ENCODE data around the gene MRGPRD. TPM values are rescaled to one million over a fixed set of nuclear protein-coding genes. Genes with fewer than 3 reads are reported as not detected.

MRGPRD gene
- total and polyA plus RNA-seq, 10 of the 15 experiments (the other 5 are each of a cell fraction or from before 2014, with no cell fraction given), result not detected

- TF ChIP-seq, protein P1, sequence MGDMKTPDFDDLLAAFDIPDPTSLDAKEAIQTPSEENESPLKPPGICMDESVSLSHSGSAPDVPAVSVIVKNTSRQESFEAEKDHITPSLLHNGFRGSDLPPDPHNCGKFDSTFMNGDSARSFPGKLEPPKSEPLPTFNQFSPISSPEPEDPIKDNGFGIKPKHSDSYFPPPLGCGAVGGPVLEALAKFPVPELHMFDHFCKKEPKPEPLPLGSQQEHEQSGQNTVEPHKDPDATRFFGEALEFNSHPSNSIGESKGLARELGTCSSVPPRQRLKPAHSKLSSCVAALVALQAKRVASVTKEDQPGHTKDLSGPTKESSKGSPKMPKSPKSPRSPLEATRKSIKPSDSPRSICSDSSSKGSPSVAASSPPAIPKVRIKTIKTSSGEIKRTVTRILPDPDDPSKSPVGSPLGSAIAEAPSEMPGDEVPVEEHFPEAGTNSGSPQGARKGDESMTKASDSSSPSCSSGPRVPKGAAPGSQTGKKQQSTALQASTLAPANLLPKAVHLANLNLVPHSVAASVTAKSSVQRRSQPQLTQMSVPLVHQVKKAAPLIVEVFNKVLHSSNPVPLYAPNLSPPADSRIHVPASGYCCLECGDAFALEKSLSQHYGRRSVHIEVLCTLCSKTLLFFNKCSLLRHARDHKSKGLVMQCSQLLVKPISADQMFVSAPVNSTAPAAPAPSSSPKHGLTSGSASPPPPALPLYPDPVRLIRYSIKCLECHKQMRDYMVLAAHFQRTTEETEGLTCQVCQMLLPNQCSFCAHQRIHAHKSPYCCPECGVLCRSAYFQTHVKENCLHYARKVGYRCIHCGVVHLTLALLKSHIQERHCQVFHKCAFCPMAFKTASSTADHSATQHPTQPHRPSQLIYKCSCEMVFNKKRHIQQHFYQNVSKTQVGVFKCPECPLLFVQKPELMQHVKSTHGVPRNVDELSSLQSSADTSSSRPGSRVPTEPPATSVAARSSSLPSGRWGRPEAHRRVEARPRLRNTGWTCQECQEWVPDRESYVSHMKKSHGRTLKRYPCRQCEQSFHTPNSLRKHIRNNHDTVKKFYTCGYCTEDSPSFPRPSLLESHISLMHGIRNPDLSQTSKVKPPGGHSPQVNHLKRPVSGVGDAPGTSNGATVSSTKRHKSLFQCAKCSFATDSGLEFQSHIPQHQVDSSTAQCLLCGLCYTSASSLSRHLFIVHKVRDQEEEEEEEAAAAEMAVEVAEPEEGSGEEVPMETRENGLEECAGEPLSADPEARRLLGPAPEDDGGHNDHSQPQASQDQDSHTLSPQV (IDR thresholded peaks at IDR 0.05), result no peak
- no peak for TF ChIP-seq KDM1A (IDR thresholded peaks at IDR 0.05; ENCODE audit: borderline replicate concordance)
- TF ChIP-seq CREB1 (IDR thresholded peaks at IDR 0.05; ENCODE audit: low read depth), result no peak
- TF ChIP-seq GATAD2B (conservative IDR thresholded peaks at IDR 0.05; ENCODE audit: low read depth), result no peak
- no peak for TF ChIP-seq RELA (IDR thresholded peaks at IDR 0.05; ENCODE audit: borderline replicate concordance, partially characterized antibody)
- no peak for TF ChIP-seq SPI1 (IDR thresholded peaks at IDR 0.05; ENCODE audit: borderline replicate concordance, insufficient read depth, low read depth, low read length)
- TF ChIP-seq JUND (IDR thresholded peaks at IDR 0.05; ENCODE audit: low read depth, low read length), result no peak
- no peak for TF ChIP-seq SMARCA5 (IDR thresholded peaks at IDR 0.05)
- no peak for TF ChIP-seq SREBF2 (IDR thresholded peaks at IDR 0.05; ENCODE audit: low read length)
- TF ChIP-seq JUNB (IDR thresholded peaks at IDR 0.05), result no peak
Measured at GRCh38 chr11:68946416-68947090, 34.2 kb downstream of the MRGPRD start (continued).

All from GM12878 (cell line).